Skeletal muscle satellite cell (primary cell): Measurements from ENCODE around the gene FFAR3.

Experiments used
- H3K27me3 ChIP-seq: 2 replicates; pipeline ENCODE4 v1.7.0; 2013; ENCODE audit warnings: low read length; ENCODE audit not compliant: control insufficient read depth, insufficient read depth
- H3K36me3 ChIP-seq: 2 replicates; pipeline ENCODE4 v1.7.0; 2013; ENCODE audit warnings: mild to moderate bottlenecking, control low read depth, low read length; ENCODE audit not compliant: insufficient read depth
- H3K4me1 ChIP-seq: 2 replicates; pipeline ENCODE4 v1.7.0; 2013; ENCODE audit warnings: low read length; ENCODE audit not compliant: control insufficient read depth, insufficient read depth
- H3K4me2 ChIP-seq: 2 replicates; pipeline ENCODE4 v1.7.0; 2013; ENCODE audit warnings: mild to moderate bottlenecking, low read length
- H3K4me3 ChIP-seq: 2 replicates; pipeline ENCODE4 v1.7.0; 2013; ENCODE audit warnings: low read length
- H3K9ac ChIP-seq: 2 replicates; pipeline ENCODE4 v1.7.0; 2013; ENCODE audit warnings: mild to moderate bottlenecking, low read depth, low read length, moderate library complexity
- H3K9me3 ChIP-seq: replicated peaks from 2 replicates; pipeline ENCODE4 v1.7.0; 2013; ENCODE audit warnings: mild to moderate bottlenecking, control low read depth, low read length

The FFAR3 gene

GRCh38 chr19:35346193-35347052, 11.8 kb upstream of the FFAR3 start:
- Histone ChIP-seq H3K36me3 (no peaks in the 10 kb centered on the region), H3K4me1 (no peaks in the 10 kb centered on the region), H3K4me3 (no peak overlapping the region), H3K4me2 (no peak overlapping the region), H3K9me3 (no peaks in the 10 kb centered on the region), H3K9ac (no peak overlapping the region), H3K27me3 (peaks cover 41% of the 10 kb centered on the region)

GRCh38 chr19:35347171-35347929, 10.9 kb upstream of the FFAR3 start, which contains the start of gene FFAR1:
FFAR1 (plus strand) TSS chr19:35347902; CDS start chr19:35351552, 3,650 bp downstream.
- H3K9ac ChIP-seq = no peak within 1 kb of the TSS
- no peaks in the 10 kb centered on the region for H3K36me3 ChIP-seq
- H3K9me3 ChIP-seq = no peaks in the 10 kb centered on the region
- H3K4me3 ChIP-seq = no peak within 1 kb of the TSS
- H3K4me1 ChIP-seq = no peaks in the 10 kb centered on the region
- H3K27me3 ChIP-seq = peaks cover 38% of the 10 kb centered on the region
- no peak within 1 kb of the TSS for H3K4me2 ChIP-seq

- H3K9me3 ChIP-seq = no peaks in the 10 kb centered on the region
- peaks cover 36% of the 10 kb centered on the region for H3K27me3 ChIP-seq
- H3K4me2 ChIP-seq = no peak overlapping the region
- H3K36me3 ChIP-seq = no peaks in the 10 kb centered on the region
- H3K4me1 ChIP-seq = no peaks in the 10 kb centered on the region
- H3K4me3 ChIP-seq = no peak overlapping the region
- no peak overlapping the region for H3K9ac ChIP-seq
These were observed 10.3 kb upstream of the FFAR3 start for GRCh38 chr19:35347930-35348298.

- Histone ChIP-seq H3K4me1 (no peaks in the 10 kb centered on the region), H3K4me3 (no peak overlapping the region), H3K9ac (no peak overlapping the region), H3K27me3 (peaks cover 37% of the 10 kb centered on the region), H3K4me2 (no peak overlapping the region), H3K36me3 (no peaks in the 10 kb centered on the region), H3K9me3 (no peaks in the 10 kb centered on the region)
These were observed 9.2 kb upstream of the FFAR3 start for GRCh38 chr19:35348911-35349611.

- H3K9ac ChIP-seq = no peak overlapping the region
- no peaks in the 10 kb centered on the region for H3K4me1 ChIP-seq
- no peaks in the 10 kb centered on the region for H3K36me3 ChIP-seq
- H3K4me3 ChIP-seq = no peak overlapping the region
- no peaks in the 10 kb centered on the region for H3K9me3 ChIP-seq
- no peak overlapping the region for H3K4me2 ChIP-seq
- peaks cover 39% of the 10 kb centered on the region for H3K27me3 ChIP-seq
These were observed 8.4 kb upstream of the FFAR3 start for GRCh38 chr19:35349614-35350521.

GRCh38 chr19:35350591-35350990, 7.7 kb upstream of the FFAR3 start:
- H3K4me3 ChIP-seq = no peak overlapping the region
- no peaks in the 10 kb centered on the region for H3K4me1 ChIP-seq
- no peak overlapping the region for H3K9ac ChIP-seq
- H3K9me3 ChIP-seq = no peaks in the 10 kb centered on the region
- H3K36me3 ChIP-seq = no peaks in the 10 kb centered on the region
- H3K4me2 ChIP-seq = no peak overlapping the region
- peaks cover 44% of the 10 kb centered on the region for H3K27me3 ChIP-seq

GRCh38 chr19:35351411-35352176, 6.7 kb upstream of the FFAR3 start:
- Histone ChIP-seq H3K4me2 (no peak overlapping the region), H3K9ac (no peak overlapping the region), H3K4me1 (no peaks in the 10 kb centered on the region), H3K36me3 (no peaks in the 10 kb centered on the region), H3K9me3 (no peaks in the 10 kb centered on the region), H3K4me3 (no peak overlapping the region), H3K27me3 (peaks cover 42% of the 10 kb centered on the region)

GRCh38 chr19:35352177-35352447, 6.1 kb upstream of the FFAR3 start:
- Histone ChIP-seq H3K4me2 (no peak overlapping the region), H3K36me3 (no peaks in the 10 kb centered on the region), H3K27me3 (peaks cover 43% of the 10 kb centered on the region), H3K9me3 (no peaks in the 10 kb centered on the region), H3K4me1 (no peaks in the 10 kb centered on the region), H3K4me3 (no peak overlapping the region), H3K9ac (no peak overlapping the region)

GRCh38 chr19:35352448-35353304, 5.6 kb upstream of the FFAR3 start:
- no peak overlapping the region for H3K4me3 ChIP-seq
- H3K4me2 ChIP-seq = no peak overlapping the region
- H3K27me3 ChIP-seq = peaks cover 41% of the 10 kb centered on the region
- H3K9ac ChIP-seq = no peak overlapping the region
- H3K36me3 ChIP-seq = no peaks in the 10 kb centered on the region
- no peaks in the 10 kb centered on the region for H3K9me3 ChIP-seq
- no peaks in the 10 kb centered on the region for H3K4me1 ChIP-seq

- Histone ChIP-seq H3K36me3 (no peaks in the 10 kb centered on the region), H3K9me3 (no peaks in the 10 kb centered on the region), H3K9ac (no peak overlapping the region), H3K4me2 (no peak overlapping the region), H3K27me3 (peaks cover 35% of the 10 kb centered on the region), H3K4me1 (no peaks in the 10 kb centered on the region), H3K4me3 (no peak overlapping the region)
These were observed 4.6 kb upstream of the FFAR3 start for GRCh38 chr19:35353635-35354034.
